HepG2 (cell line): ENCODE data around the gene SMURF2. TPM values are rescaled to one million over a fixed set of nuclear protein-coding genes. Genes with fewer than 3 reads are reported as not detected.

Experiments used
- ATAC-seq: fragments of 200-7000 bp; cut with Tn5 transposase; 3 replicates; pipeline ENCODE4 v1.9.1; 2020; ENCODE audit warnings: mild to moderate bottlenecking, moderate library complexity
- BruUV-seq: library from RNA; stranded (reverse); fragments of 400-500 nt; replicated peaks from 2 replicates; lab custom pipeline; 2021; lab: Mats Ljungman, UMichigan
- CTCF ChIA-PET: fragments of 300-600 bp; formaldehyde crosslinking; extraction: SDS; loops from one replicate; lab custom pipeline; 2021; ENCODE audit warnings: low total read pairs, inconsistent platforms, low intra/inter-chr PET ratio; lab: Yijun Ruan, JAX
- POLR2A ChIA-PET: fragments of 350-600 bp; sonication (Branson Sonifier 250); formaldehyde crosslinking; loops from one replicate; lab custom pipeline; 2020; ENCODE audit warnings: antibody characterized with exemption, inconsistent platforms; lab: Yijun Ruan, JAX
- DNase-seq: peaks from one replicate; pipeline ENCODE4 v3.0.0-alpha.2; 2015; ENCODE audit warnings: low spot score
- FAIRE-seq: peaks from 3 replicates; lab custom pipeline; 2011; peaks lifted over from hg19 to GRCh38; lab: Jason Lieb, UNC
- H2AFZ ChIP-seq: one replicate; pipeline ENCODE4 v1.6.1; 2011; ENCODE audit warnings: low read length, inconsistent platforms
- H3K27ac ChIP-seq: fragments of 300-600 bp; 3 replicates; pipeline ENCODE4 v1.8.0; 2011; ENCODE audit warnings: mixed run types, mild to moderate bottlenecking, mixed read lengths, low read length, inconsistent platforms; ENCODE audit not compliant: insufficient read depth; ENCODE audit errors: extremely low read length
- H3K27me3 ChIP-seq, 2 experiments: fragments of 200-600 bp in 1 of 2; 2 replicates in 1 of 2; 3 replicates in 1 of 2; pipeline versions ENCODE4 v1.6.0 to v1.8.0; 2011; ENCODE audit warnings: low read length in 2 of 2, mild to moderate bottlenecking in 2 of 2, moderate library complexity in 2 of 2, inconsistent platforms in 1 of 2; ENCODE audit not compliant: insufficient read depth in 2 of 2, control insufficient read depth in 1 of 2
- H3K36me3 ChIP-seq, 2 experiments: fragments of 200-600 bp in 1 of 2; replicated peaks in 1 of 2; 2 replicates in 1 of 2; 3 replicates in 1 of 2; pipeline versions ENCODE4 v1.5.1 to v1.8.0; 2011; ENCODE audit warnings: low read length in 2 of 2, inconsistent platforms in 1 of 2; ENCODE audit not compliant: insufficient read depth in 2 of 2, control insufficient read depth in 1 of 2
- H3K4me1 ChIP-seq: 2 replicates; pipeline ENCODE4 v1.5.1; 2012; ENCODE audit warnings: low read length, inconsistent platforms; ENCODE audit not compliant: insufficient read depth
- H3K4me2 ChIP-seq: 2 replicates; pipeline ENCODE4 v1.6.0; 2011; ENCODE audit warnings: low read depth, low read length, inconsistent platforms
- H3K4me3 ChIP-seq, 3 experiments: fragments of 200-600 bp in 1 of 3; sonication (generic), shearing (Covaris generic) in 1 of 3; replicated peaks in 1 of 3; 2 replicates each; pipeline ENCODE4 v1.5.1; 2011 to 2016; ENCODE audit warnings: low read length in 3 of 3, inconsistent platforms in 2 of 3, low read depth in 2 of 3, mild to moderate bottlenecking in 2 of 3, control low read depth in 1 of 3, mixed read lengths in 1 of 3; ENCODE audit not compliant: insufficient read depth in 1 of 3
- H3K79me2 ChIP-seq: one replicate; pipeline ENCODE4 v1.6.1; 2011; ENCODE audit warnings: low read length, inconsistent platforms; ENCODE audit not compliant: insufficient read depth
- H3K9ac ChIP-seq: 2 replicates; pipeline ENCODE4 v1.6.0; 2011; ENCODE audit warnings: mild to moderate bottlenecking, low read depth, low read length, inconsistent platforms; ENCODE audit not compliant: insufficient read depth
- H3K9me3 ChIP-seq: 2 replicates; pipeline ENCODE4 v1.5.1; 2012; ENCODE audit warnings: mild to moderate bottlenecking, low read length
- H4K20me1 ChIP-seq: 2 replicates; pipeline ENCODE4 v1.6.0; 2011; ENCODE audit warnings: inconsistent platforms, mild to moderate bottlenecking, low read length, moderate library complexity; ENCODE audit not compliant: insufficient read depth
- MEF2D ChIP-seq: sonication (generic); formaldehyde crosslinking; IDR thresholded peaks from 2 replicates; pipeline ENCODE4 v1.5.1; 2020; ENCODE audit warnings: mild to moderate bottlenecking, missing genetic modification reagents
- RAD51 ChIP-seq: fragments of 450-650 bp; IDR thresholded peaks from 2 replicates; pipeline ENCODE4 v1.6.1; 2016; ENCODE audit warnings: borderline replicate concordance
- TOE1 ChIP-seq: sonication (generic); formaldehyde crosslinking; IDR thresholded peaks from 2 replicates; pipeline ENCODE4 v1.4.0; 2020; ENCODE audit warnings: mild to moderate bottlenecking, missing genetic modification reagents
- ZBTB3 ChIP-seq: sonication (generic); formaldehyde crosslinking; IDR thresholded peaks from 2 replicates; pipeline ENCODE4 v1.4.0; 2020; ENCODE audit warnings: low read depth, mild to moderate bottlenecking, moderate library complexity, missing genetic modification reagents, borderline replicate concordance
- ZNF24 ChIP-seq: fragments of 450-650 bp; IDR thresholded peaks from 2 replicates; pipeline ENCODE4 v1.6.1; 2017; ENCODE audit warnings: antibody characterized with exemption, mild to moderate bottlenecking
- ZNF296 ChIP-seq: sonication (generic); formaldehyde crosslinking; conservative IDR thresholded peaks from 2 replicates; pipeline ENCODE4 v1.5.0; 2020; ENCODE audit warnings: mild to moderate bottlenecking, missing genetic modification reagents
- ZNF331 ChIP-seq: sonication (generic); formaldehyde crosslinking; IDR thresholded peaks from 2 replicates; pipeline ENCODE4 v1.4.0; 2020; ENCODE audit warnings: missing genetic modification reagents
- ZNF34 ChIP-seq: sonication (generic); formaldehyde crosslinking; IDR thresholded peaks from 2 replicates; pipeline ENCODE4 v1.4.0; 2020; ENCODE audit warnings: mild to moderate bottlenecking, missing genetic modification reagents, borderline replicate concordance
- ZNF510 ChIP-seq: sonication (generic); formaldehyde crosslinking; IDR thresholded peaks from 2 replicates; pipeline ENCODE4 v1.4.0; 2020; ENCODE audit warnings: low read depth, mild to moderate bottlenecking, missing genetic modification reagents
- ZNF547 ChIP-seq: sonication (generic); formaldehyde crosslinking; IDR thresholded peaks from 2 replicates; pipeline ENCODE4 v1.5.1; 2020; ENCODE audit warnings: mild to moderate bottlenecking, missing genetic modification reagents
- ZNF891 ChIP-seq: sonication (generic); formaldehyde crosslinking; IDR thresholded peaks from 2 replicates; pipeline ENCODE4 v1.5.0; 2020; ENCODE audit warnings: mild to moderate bottlenecking, missing genetic modification reagents
- ZZZ3 ChIP-seq: sonication (generic); formaldehyde crosslinking; IDR thresholded peaks from 2 replicates; pipeline ENCODE4 v1.4.0; 2020; ENCODE audit warnings: missing genetic modification reagents, mild to moderate bottlenecking, borderline replicate concordance
- WGBS: methylation state at CpG from one replicate; pipeline ENCODE4 v1.1.6; 2017; ENCODE audit warnings: low lambda C conversion rate; 5-methylcytosine and 5-hydroxymethylcytosine counted together
- in situ Hi-C: cut with HindIII; loops from 2 replicates; pipeline ENCODE4 v1.10.0; 2017; ENCODE audit warnings: low pct_unique_long_range_greater_than_20kb; ENCODE audit not compliant: extremely low pct_ligation_motif_present
- intact Hi-C: fragments of 100-400 bp; cut with micrococcal nuclease; formaldehyde crosslinking; loops from one replicate; pipeline ENCODE4 v1.10.0; 2022; ENCODE audit not compliant: unreplicated experiment
- polyA plus RNA-seq, 8 experiments: library from polyadenylated mRNA; depleted of rRNA in 3 of 8; stranded (reverse) in 7 of 8; unstranded in 1 of 8; fragments of >200 nt; fragmentation: Illumina TruSeq in 4 of 8; extraction: Trizol in 4 of 8; gene quantifications; 2 replicates each; pipeline versions ENCODE4 v1.2.1 to v1.2.3, GENCODE V29; 2011 to 2016; ENCODE audit warnings: low read depth in 4 of 8, missing spikeins in 1 of 8, mixed read lengths in 1 of 8; ENCODE audit not compliant: insufficient read depth in 1 of 8
- total RNA-seq, 5 experiments: library from RNA; depleted of rRNA; stranded (reverse); fragments of >200 nt; fragmentation: Illumina TruSeq; extraction: Trizol; gene quantifications; 2 replicates each; pipeline ENCODE4 v1.2.3, GENCODE V29; 2016; ENCODE audit warnings: low read depth in 1 of 5
- TF ChIP-seq, protein P1 (sequence below), 2 experiments: sonication (generic) in 1 of 2; formaldehyde crosslinking in 1 of 2; IDR thresholded peaks; 2 replicates each; pipeline versions ENCODE4 v1.4.0 to v1.6.1; 2016 to 2020; ENCODE audit warnings: borderline replicate concordance in 1 of 2, low read depth in 1 of 2, mild to moderate bottlenecking in 1 of 2, missing genetic modification reagents in 1 of 2
- TF ChIP-seq, protein P2 (sequence below): sonication (generic); formaldehyde crosslinking; IDR thresholded peaks from 2 replicates; pipeline ENCODE4 v1.8.1; 2023; ENCODE audit warnings: mild to moderate bottlenecking, moderate library complexity, missing genetic modification reagents
- TF ChIP-seq, protein P3 (sequence below): sonication (generic); formaldehyde crosslinking; IDR thresholded peaks from 2 replicates; pipeline ENCODE4 v1.4.0; 2020; ENCODE audit warnings: missing genetic modification reagents, borderline replicate concordance

Gene SMURF2
- total and polyA plus RNA-seq, 2 of the 13 experiments (the other 11 are each of a cell fraction or from before 2014, with no cell fraction given) = 14.9 to 24.3 TPM

DNA sequence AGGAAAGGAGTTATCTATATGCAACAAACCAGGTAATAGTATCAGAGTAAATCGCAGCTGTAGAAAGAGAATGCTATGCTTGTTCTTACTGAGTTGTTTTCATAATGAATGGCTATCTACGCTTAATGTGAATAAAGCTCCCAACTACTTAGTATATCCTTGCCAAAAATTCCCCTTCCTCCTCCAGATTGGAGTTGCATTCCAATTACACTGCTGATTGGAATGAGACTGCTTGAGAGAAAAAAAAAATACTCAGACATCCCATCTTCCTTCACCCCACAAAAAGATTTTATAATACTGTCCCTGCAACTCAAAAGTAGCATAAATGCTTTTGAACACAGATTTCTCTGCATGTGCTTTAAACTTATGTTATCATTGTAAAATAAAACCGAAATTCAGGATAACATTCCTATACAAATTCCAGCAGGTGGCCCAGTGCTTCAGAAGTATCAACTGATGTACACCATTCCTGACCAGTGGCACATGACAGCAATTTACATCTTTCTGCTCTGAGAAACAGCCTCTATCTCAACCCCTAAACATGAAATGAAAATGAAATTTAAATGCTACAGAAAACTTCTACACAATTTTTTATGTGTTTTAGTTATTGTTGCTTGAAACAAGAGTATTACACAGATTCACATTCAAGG is 47.0 kb downstream of the SMURF2 start:
- H3K79me2 ChIP-seq = no peaks in the 10 kb centered on the region
- in situ Hi-C loops = no loop called here
- no TSS peak for BruUV-seq
- intact Hi-C loops = no loop called here
- H3K36me3 ChIP-seq = no peaks in the 10 kb centered on the region; a peak in 1 of 5 replicates
- WGBS = 90% methylated on average over 3 of the region's 3 CpGs
- H3K4me2 ChIP-seq = no peak overlapping the region
- no peak overlapping the region for H2AFZ ChIP-seq
- no peaks in the 10 kb centered on the region for H3K9me3 ChIP-seq
- H3K27me3 ChIP-seq = no peaks in the 10 kb centered on the region
- H4K20me1 ChIP-seq = peaks cover 8% of the 10 kb centered on the region; the same call in 1 of the 2 replicates
- peaks cover 16% of the 10 kb centered on the region for H3K4me1 ChIP-seq
- DNase-seq (no peak), FAIRE-seq (no peak), ATAC-seq (no peak)
- no peak overlapping the region for H3K9ac ChIP-seq
- no peak overlapping the region for H3K27ac ChIP-seq
- H3K4me3 ChIP-seq = no peak overlapping the region
- ChIA-PET CTCF (no interaction called here), POLR2A (no interaction called here)
- TF ChIP-seq ZBTB3 (CRISPR knock-in tag) (no peak), ZNF34 (CRISPR knock-in tag) (no peak), ZNF296 (no peak), ZNF891 (CRISPR knock-in tag) (no peak), TOE1 (CRISPR knock-in tag) (no peak), ZNF547 (CRISPR knock-in tag) (no peak), ZNF331 (CRISPR knock-in tag) (no peak), ZNF24 (no peak), RAD51 (no peak), ZNF510 (no peak), ZZZ3 (no peak), MEF2D (CRISPR knock-in tag) (no peak)
- TF ChIP-seq, protein P1, sequence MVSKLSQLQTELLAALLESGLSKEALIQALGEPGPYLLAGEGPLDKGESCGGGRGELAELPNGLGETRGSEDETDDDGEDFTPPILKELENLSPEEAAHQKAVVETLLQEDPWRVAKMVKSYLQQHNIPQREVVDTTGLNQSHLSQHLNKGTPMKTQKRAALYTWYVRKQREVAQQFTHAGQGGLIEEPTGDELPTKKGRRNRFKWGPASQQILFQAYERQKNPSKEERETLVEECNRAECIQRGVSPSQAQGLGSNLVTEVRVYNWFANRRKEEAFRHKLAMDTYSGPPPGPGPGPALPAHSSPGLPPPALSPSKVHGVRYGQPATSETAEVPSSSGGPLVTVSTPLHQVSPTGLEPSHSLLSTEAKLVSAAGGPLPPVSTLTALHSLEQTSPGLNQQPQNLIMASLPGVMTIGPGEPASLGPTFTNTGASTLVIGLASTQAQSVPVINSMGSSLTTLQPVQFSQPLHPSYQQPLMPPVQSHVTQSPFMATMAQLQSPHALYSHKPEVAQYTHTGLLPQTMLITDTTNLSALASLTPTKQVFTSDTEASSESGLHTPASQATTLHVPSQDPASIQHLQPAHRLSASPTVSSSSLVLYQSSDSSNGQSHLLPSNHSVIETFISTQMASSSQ (IDR thresholded peaks at IDR 0.05; ENCODE audit: low read depth) = no peak
- TF ChIP-seq, protein P1 (CRISPR knock-in tag; IDR thresholded peaks at IDR 0.05; ENCODE audit: borderline replicate concordance) = no peak
- TF ChIP-seq, protein P2, sequence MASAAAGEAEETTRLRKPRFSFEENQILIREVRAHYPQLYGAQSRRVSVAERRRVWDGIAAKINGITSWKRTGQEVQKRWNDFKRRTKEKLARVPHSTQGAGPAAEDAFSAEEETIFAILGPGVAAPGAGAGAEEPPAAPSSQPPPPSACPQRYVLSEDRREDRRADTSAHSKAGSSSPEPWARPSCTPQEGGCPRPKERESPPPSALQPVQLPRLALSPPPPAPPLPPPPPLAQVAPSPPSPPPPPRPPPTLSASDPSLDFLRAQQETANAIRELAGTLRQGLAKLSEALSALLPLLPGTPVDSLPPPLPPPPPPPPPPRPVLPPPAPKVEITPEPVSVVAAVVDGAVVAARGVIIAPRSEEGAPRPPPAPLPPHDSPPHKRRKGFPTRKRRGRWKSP = no peak
- TF ChIP-seq, protein P3, sequence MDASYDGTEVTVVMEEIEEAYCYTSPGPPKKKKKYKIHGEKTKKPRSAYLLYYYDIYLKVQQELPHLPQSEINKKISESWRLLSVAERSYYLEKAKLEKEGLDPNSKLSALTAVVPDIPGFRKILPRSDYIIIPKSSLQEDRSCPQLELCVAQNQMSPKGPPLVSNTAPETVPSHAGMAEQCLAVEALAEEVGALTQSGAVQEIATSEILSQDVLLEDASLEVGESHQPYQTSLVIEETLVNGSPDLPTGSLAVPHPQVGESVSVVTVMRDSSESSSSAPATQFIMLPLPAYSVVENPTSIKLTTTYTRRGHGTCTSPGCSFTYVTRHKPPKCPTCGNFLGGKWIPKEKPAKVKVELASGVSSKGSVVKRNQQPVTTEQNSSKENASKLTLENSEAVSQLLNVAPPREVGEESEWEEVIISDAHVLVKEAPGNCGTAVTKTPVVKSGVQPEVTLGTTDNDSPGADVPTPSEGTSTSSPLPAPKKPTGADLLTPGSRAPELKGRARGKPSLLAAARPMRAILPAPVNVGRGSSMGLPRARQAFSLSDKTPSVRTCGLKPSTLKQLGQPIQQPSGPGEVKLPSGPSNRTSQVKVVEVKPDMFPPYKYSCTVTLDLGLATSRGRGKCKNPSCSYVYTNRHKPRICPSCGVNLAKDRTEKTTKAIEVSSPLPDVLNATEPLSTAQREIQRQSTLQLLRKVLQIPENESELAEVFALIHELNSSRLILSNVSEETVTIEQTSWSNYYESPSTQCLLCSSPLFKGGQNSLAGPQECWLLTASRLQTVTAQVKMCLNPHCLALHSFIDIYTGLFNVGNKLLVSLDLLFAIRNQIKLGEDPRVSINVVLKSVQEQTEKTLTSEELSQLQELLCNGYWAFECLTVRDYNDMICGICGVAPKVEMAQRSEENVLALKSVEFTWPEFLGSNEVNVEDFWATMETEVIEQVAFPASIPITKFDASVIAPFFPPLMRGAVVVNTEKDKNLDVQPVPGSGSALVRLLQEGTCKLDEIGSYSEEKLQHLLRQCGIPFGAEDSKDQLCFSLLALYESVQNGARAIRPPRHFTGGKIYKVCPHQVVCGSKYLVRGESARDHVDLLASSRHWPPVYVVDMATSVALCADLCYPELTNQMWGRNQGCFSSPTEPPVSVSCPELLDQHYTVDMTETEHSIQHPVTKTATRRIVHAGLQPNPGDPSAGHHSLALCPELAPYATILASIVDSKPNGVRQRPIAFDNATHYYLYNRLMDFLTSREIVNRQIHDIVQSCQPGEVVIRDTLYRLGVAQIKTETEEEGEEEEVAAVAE = no peak
